Naive B cell (primary cell): ENCODE data around the gene EXOC4. TPM values are rescaled to one million over a fixed set of nuclear protein-coding genes. Genes with fewer than 3 reads are reported as not detected.

Experiments
- ATAC-seq, 2 donors: fragments of 150-1000 bp; cut with Tn5 transposase; 2 replicates each; pipeline ENCODE4 v1.10.0; 2021; ENCODE audit warnings: low read depth in 2 of 2, mild to moderate bottlenecking in 2 of 2, moderate library complexity in 2 of 2
- DNase-seq: peaks from one replicate; pipeline ENCODE4 v3.0.0; 2022
- H3K27ac Mint-ChIP-seq, 6 donors: one replicate each; pipeline ENCODE4 v1.8.0; 2020 to 2022; ENCODE audit warnings: mild to moderate bottlenecking in 6 of 6, mixed read lengths in 6 of 6, moderate library complexity in 5 of 6, inconsistent platforms in 2 of 6
- H3K27me3 Mint-ChIP-seq, 3 donors: one replicate each; pipeline ENCODE4 v1.8.0; 2021 to 2022; ENCODE audit warnings: mixed read lengths in 3 of 3, mild to moderate bottlenecking in 1 of 3
- H3K36me3 Mint-ChIP-seq, 2 donors: one replicate each; pipeline ENCODE4 v1.8.0; 2020 to 2022; ENCODE audit warnings: mixed read lengths in 2 of 2, inconsistent platforms in 1 of 2, mild to moderate bottlenecking in 1 of 2
- H3K4me1 Mint-ChIP-seq, 3 donors: one replicate each; pipeline ENCODE4 v1.8.0; 2020 to 2022; ENCODE audit warnings: mixed read lengths in 3 of 3, inconsistent platforms in 1 of 3, mild to moderate bottlenecking in 1 of 3, moderate library complexity in 1 of 3
- H3K4me3 Mint-ChIP-seq, 8 donors: one replicate each; pipeline ENCODE4 v1.8.0; 2020 to 2022; ENCODE audit warnings: mild to moderate bottlenecking in 8 of 8, mixed read lengths in 8 of 8, moderate library complexity in 8 of 8, inconsistent platforms in 2 of 8
- H3K9me3 Mint-ChIP-seq, 7 donors: one replicate each; pipeline ENCODE4 v1.8.0; 2020 to 2022; ENCODE audit warnings: mixed read lengths in 7 of 7, mild to moderate bottlenecking in 5 of 7, inconsistent platforms in 2 of 7, moderate library complexity in 1 of 7
- polyA plus RNA-seq, 6 donors: library from polyadenylated mRNA; unstranded; fragments of 300-500 nt; fragmentation: Illumina TruSeq; gene quantifications; one replicate each; pipeline ENCODE4 v1.2.3, GENCODE V29; 2021; ENCODE audit warnings: low read depth in 6 of 6

Gene EXOC4
- polyA plus RNA-seq, 6 donors from 2014 or later = 39.9 to 59.7 (median 47.2) TPM

DNA sequence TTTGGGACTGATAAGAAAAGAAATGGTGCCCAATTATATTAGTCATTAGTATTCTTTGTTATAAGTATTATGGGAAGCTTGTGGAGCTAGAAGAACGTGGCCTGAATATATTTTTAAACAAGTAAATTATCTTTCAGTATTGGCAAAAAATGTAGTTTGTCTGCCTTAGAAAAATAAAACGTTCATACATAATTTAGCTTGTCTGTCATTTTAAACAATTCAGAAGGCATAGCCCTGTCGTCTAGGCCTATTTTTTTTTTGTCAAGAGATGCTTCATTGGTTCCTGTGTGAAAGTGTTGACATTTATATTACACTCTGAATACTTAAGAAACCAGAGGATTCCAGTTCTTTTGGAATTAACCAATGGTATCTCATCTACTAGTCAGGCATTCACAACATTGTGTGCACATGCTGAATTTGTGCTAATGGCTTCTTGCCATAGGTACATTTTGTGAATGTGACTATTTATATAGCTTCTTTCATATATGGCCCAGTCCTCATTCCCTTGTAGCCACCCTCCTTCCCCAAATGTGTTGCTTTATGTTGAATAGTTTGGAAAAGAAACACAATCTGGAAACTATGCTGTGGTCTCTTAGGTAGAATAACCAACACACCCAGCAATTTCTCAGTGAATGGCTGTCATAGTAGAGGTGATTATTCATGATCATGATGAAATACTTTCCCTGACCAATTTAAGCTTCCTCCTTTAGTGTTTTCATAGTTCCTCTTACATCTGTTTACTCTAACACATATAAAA, 435.8 kb downstream of the EXOC4 start:
- peaks cover 0 to 17% (median 7%) of the 10 kb centered on the region in 3 donors for H3K4me1 Mint-ChIP-seq
- H3K27me3 Mint-ChIP-seq = no peaks in the 10 kb centered on the region
- DNase-seq = no peak
- peak overlapping the region in 2 of 6 donors; percentile 41 to 51 for H3K27ac Mint-ChIP-seq
- peaks cover 0 to 3% (median 0%) of the 10 kb centered on the region in 7 donors for H3K9me3 Mint-ChIP-seq
- H3K4me3 Mint-ChIP-seq = no peak overlapping the region
- no peak for ATAC-seq
- H3K36me3 Mint-ChIP-seq = peaks cover 0 to 7% of the 10 kb centered on the region in 2 donors

DNA sequence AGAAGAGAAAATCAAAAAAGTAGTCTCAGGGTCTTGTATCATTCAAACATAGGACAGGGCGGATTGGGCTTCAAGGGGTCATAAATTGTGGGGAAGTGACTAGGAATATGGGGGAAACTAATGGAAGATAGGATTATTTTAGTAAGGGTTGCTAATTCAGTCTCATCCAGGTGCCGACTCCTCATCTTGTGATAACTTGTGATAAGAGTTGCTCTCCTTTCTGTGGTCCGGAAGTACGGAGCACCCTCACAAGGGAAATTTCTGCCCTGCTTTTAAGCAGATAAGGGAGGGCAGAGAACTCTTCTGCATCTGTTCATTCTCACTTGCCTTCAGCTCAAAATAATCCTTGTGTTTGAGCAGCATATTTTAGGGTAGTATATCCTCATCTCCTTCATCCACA, 437.9 kb downstream of the EXOC4 start:
- no peaks in the 10 kb centered on the region for H3K27me3 Mint-ChIP-seq
- DNase-seq = no peak
- no peak for ATAC-seq
- no peak overlapping the region for H3K4me3 Mint-ChIP-seq
- H3K27ac Mint-ChIP-seq = peak overlapping the region in 1 of 6 donors; percentile 6
- H3K9me3 Mint-ChIP-seq = peaks cover 0 to 3% (median 0%) of the 10 kb centered on the region in 7 donors
- peaks cover 5 to 17% (median 7%) of the 10 kb centered on the region in 3 donors for H3K4me1 Mint-ChIP-seq
- H3K36me3 Mint-ChIP-seq = peaks cover 0 to 12% of the 10 kb centered on the region in 2 donors

DNA sequence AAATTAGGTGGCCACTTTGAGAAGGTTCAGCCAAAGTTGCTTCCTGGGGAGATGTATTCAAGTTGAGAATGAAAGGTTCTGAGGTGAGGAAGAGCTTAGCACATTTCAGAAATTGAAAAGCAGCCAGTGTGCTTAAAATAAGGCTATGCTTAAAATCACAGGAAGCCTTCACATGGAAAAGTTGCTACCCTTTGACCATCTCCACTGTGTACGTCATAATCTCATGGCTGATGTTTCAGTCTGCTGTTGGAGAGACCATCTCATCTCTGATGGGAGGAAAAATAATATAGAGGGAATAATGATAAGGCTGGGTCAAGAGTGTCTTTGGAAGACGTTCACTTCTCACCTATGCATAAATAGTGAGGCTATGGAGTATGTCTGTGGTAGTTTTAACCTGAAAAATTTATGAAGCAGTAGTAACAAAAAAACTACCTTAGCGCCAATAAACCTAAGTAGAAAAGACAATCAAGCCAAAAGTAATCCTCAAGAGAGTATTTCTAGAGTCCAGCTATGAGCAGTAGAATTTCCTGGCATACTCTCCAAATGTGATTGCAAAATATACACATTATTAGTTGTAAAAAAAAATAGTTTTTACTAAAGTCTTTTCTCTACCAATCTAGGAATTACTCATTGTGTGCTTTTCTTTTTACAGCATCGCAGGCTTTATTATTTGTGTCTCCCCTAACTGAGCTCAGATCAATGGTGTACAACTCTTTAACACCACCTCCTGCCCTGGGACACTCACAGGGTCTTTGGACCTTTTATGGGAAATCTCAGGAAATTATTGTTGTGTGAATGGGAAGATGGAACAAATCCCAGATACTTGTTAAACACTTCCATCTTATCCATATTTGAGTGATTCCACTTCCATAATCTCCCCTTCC, 439.1 kb downstream of the EXOC4 start:
- Mint-ChIP-seq H3K4me3 (no peak overlapping the region), H3K4me1 (peaks cover 5 to 17% (median 7%) of the 10 kb centered on the region in 3 donors), H3K27ac (no peak overlapping the region), H3K27me3 (no peaks in the 10 kb centered on the region), H3K9me3 (no peaks in the 10 kb centered on the region), H3K36me3 (peaks cover 0 to 7% of the 10 kb centered on the region in 2 donors)
- no peak for DNase-seq
- no peak for ATAC-seq

DNA sequence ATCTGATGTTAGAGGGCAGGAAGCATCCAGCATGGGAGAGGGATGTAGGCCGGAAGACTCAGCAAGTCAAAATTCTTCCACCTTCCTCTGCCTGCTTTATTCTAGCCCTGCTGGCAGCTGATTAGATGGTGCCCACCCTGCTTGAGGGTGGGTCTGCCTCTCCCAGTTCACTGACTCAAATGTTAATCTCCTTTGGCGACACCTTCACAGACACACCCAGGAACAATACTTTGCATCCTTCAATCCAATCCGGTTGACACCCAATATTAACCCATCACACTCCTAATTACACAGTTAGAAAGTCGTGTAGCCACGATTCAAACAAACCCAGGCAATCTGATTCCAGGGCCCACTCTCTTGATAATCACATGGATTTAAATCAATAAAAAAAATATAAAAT, 440.4 kb downstream of the EXOC4 start:
- H3K9me3 Mint-ChIP-seq = no peaks in the 10 kb centered on the region
- no peak overlapping the region for H3K4me3 Mint-ChIP-seq
- ATAC-seq (no peak), DNase-seq (no peak)
- H3K4me1 Mint-ChIP-seq = peaks cover 4 to 12% (median 5%) of the 10 kb centered on the region in 3 donors
- no peak overlapping the region for H3K27ac Mint-ChIP-seq
- no peaks in the 10 kb centered on the region for H3K27me3 Mint-ChIP-seq
- H3K36me3 Mint-ChIP-seq = peaks cover 0 to 7% of the 10 kb centered on the region in 2 donors

DNA sequence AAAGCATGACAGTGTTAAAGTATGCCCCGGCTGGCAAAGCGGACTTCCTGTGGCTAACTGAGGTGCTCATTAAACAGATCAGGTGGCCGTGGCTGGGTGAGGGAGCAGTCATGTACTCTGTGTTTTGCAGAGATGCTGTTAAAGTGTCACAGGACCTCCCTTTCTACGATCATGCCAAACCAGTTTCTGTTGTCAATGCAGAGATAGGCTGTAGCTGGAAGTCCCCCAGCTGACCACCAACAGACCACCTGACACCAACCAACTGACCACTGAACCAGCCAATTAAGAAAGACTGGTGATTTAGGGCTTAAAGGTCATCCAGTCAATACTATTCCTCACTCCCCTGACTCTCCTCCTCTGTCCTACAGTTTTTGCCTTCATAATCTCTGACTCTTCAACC, 443.2 kb downstream of the EXOC4 start:
- ATAC-seq (no peak), DNase-seq (no peak)
- Mint-ChIP-seq H3K4me3 (no peak overlapping the region), H3K27me3 (no peaks in the 10 kb centered on the region), H3K4me1 (peaks cover 0 to 5% (median 0%) of the 10 kb centered on the region in 3 donors), H3K27ac (peak overlapping the region in 1 of 6 donors; percentile 71), H3K9me3 (no peaks in the 10 kb centered on the region), H3K36me3 (peaks cover 0 to 7% of the 10 kb centered on the region in 2 donors)

DNA sequence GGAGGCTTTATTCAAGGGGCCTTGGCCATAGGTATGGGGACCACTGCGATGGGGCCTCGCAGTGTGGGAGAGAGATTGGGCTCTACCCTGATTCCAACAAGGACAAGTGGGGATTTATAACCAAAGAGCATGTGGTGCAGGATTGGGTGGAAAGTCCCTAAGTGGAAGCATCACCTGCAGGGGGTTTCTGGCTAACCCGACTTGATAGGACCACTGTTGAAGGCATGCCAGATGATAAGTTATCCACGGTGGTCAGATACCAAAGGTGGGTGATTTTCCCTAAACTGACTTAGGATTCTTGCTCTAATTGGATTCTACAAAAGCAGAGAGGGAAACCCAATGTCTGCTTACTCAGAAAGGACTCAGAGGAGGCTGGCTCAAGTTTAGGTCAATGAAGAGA, 444.7 kb downstream of the EXOC4 start:
- no peak overlapping the region for H3K27ac Mint-ChIP-seq
- peaks cover 0 to 8% of the 10 kb centered on the region in 2 donors for H3K36me3 Mint-ChIP-seq

DNA sequence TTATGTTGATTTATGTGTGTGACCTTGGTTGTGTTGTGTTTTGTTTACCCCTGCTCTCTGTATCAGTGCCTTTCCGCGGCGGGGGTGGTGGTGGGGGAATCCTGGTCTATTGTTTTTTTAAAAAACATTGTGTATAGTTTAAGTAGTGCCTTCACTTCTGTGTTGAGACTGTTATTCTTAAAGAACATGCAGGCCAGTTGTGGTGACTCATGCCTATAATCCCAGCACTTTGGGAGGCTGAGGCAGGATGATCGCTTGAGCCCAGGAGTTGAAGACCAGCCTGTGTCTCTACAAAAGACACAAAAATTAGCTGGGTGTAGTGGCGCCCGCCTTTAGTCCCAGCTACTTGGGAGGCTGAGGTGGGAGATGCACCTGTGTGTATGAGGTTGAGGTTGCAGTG, 445.2 kb downstream of the EXOC4 start:
- DNase-seq (no peak), ATAC-seq (no peak)
- H3K4me1 Mint-ChIP-seq = peaks cover 0 to 5% (median 0%) of the 10 kb centered on the region in 3 donors
- H3K27me3 Mint-ChIP-seq = no peaks in the 10 kb centered on the region
- no peak overlapping the region for H3K27ac Mint-ChIP-seq
- H3K4me3 Mint-ChIP-seq = no peak overlapping the region
- H3K36me3 Mint-ChIP-seq = peaks cover 5 to 13% of the 10 kb centered on the region in 2 donors
- H3K9me3 Mint-ChIP-seq = no peaks in the 10 kb centered on the region

More for the DNA sequence above, 444.7 kb downstream of the EXOC4 start:
- ATAC-seq (no peak), DNase-seq (no peak)
- Mint-ChIP-seq H3K4me3 (no peak overlapping the region), H3K27me3 (no peaks in the 10 kb centered on the region), H3K4me1 (peaks cover 0 to 5% (median 0%) of the 10 kb centered on the region in 3 donors), H3K9me3 (no peaks in the 10 kb centered on the region)

DNA sequence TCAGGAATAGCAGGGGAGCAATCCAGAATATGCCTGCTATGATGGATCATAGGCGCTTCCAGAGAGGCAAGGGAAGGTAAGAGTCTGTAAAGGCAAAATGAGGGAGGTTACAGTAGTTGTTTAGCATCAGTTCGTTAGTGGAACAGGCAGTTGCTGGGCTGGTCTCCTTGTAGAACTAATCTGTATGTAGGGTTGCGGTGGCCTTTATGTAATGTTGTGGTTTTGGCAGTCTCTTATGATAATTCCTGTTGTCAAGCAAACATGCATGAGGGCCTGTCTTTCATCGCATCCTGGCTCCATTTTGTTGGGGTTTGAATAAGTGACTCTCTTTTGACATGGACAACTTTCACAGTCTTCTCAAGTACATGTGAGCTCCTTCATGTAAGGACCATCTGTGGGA, 446.5 kb downstream of the EXOC4 start:
- Mint-ChIP-seq H3K4me1 (peaks cover 0 to 5% (median 0%) of the 10 kb centered on the region in 3 donors), H3K9me3 (no peaks in the 10 kb centered on the region), H3K27ac (no peak overlapping the region), H3K4me3 (no peak overlapping the region), H3K27me3 (no peaks in the 10 kb centered on the region), H3K36me3 (peaks cover 8 to 16% of the 10 kb centered on the region in 2 donors)
- DNase-seq (no peak), ATAC-seq (no peak)

DNA sequence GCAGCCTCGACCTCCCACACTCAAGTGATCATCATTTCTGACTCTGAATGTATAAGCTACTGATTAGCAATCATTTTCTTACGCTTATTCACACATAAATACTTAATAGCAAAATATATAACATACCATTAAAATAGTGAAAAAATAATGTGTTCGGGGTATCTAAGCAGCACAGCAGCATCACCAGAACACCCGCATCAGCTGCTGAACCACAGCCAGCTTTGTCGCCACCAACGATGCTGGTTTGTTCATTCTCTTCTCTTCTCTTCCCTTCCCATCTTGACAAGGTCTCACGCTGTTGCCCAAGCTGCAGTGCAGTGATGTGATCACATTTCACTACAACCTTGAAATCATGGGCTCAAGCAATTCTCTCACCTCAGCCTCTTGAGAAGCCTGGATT, 449.2 kb downstream of the EXOC4 start:
- DNase-seq (no peak), ATAC-seq (no peak)
- Mint-ChIP-seq H3K4me3 (no peak overlapping the region), H3K4me1 (no peaks in the 10 kb centered on the region), H3K9me3 (no peaks in the 10 kb centered on the region), H3K36me3 (peaks cover 8% of the 10 kb centered on the region in 2 donors), H3K27me3 (no peaks in the 10 kb centered on the region), H3K27ac (no peak overlapping the region)

DNA sequence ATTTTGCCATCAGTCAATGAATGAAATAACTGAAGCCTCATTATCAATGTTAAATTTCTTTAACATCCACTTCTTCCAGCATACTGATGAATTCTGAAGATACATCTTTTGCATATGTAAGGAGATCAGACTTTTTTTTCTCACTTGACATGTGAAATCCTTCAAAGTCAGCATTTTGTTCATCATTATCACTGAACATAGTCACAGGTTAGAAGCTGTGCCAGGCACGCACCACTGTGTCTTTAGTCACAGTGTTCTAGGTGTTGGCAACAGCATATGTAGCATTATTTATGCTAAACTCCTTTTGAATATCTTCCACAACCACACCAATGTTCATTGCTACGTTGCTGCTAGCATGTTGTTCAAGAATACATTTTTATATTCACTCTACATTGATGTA, 450.1 kb downstream of the EXOC4 start:
- Mint-ChIP-seq H3K9me3 (no peaks in the 10 kb centered on the region), H3K36me3 (peaks cover 8 to 10% of the 10 kb centered on the region in 2 donors), H3K27ac (no peak overlapping the region), H3K27me3 (no peaks in the 10 kb centered on the region), H3K4me1 (no peaks in the 10 kb centered on the region), H3K4me3 (no peak overlapping the region)
- DNase-seq (no peak), ATAC-seq (no peak)

DNA sequence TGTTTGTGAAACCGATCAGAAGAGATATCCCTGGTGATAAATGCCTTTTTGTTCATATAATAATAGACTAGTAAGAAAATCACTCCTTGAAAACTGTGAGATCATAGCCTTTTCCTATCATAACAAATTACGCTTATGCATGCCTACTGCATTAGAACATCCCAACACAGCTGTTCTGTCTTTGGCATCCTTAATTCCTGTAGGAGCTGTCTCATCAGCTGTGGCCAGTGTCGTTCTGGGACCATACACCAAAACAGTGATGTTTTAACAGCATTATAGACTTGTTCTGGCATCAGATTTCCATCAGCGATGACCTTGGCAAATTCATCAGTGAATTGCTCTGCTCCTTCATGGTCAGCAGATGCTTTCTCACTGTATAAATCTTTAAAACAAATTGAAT, 450.7 kb downstream of the EXOC4 start:
- no peak for ATAC-seq
- H3K9me3 Mint-ChIP-seq = no peaks in the 10 kb centered on the region
- no peaks in the 10 kb centered on the region for H3K27me3 Mint-ChIP-seq
- H3K4me3 Mint-ChIP-seq = no peak overlapping the region
- no peak for DNase-seq
- no peaks in the 10 kb centered on the region for H3K4me1 Mint-ChIP-seq
- H3K36me3 Mint-ChIP-seq = peaks cover 8 to 14% of the 10 kb centered on the region in 2 donors
- no peak overlapping the region for H3K27ac Mint-ChIP-seq

DNA sequence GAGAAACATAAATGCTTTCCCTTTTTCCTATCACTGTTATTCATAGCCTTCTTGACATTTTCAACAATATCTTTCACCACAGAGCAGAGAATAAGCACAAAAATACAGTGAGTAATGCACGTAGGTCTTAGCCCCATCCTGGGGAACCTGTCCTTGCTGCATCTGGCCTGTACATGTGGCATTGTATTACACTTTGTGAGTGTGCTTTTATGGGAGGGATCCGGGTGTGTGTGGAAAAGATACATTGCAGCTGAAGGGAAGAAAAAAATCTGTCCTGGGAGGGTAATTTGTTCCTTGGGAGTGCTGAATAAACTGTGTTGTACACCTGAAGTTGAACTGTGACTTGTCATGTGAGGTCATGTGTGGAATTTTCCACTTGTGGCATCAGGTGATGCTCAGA, 451.6 kb downstream of the EXOC4 start:
- no peaks in the 10 kb centered on the region for H3K4me1 Mint-ChIP-seq
- no peak for ATAC-seq
- H3K36me3 Mint-ChIP-seq = peaks cover 8 to 18% of the 10 kb centered on the region in 2 donors
- no peaks in the 10 kb centered on the region for H3K27me3 Mint-ChIP-seq
- DNase-seq = no peak
- H3K27ac Mint-ChIP-seq = peak overlapping the region in 2 of 6 donors; percentile 31 to 53
- no peaks in the 10 kb centered on the region for H3K9me3 Mint-ChIP-seq
- no peak overlapping the region for H3K4me3 Mint-ChIP-seq

DNA sequence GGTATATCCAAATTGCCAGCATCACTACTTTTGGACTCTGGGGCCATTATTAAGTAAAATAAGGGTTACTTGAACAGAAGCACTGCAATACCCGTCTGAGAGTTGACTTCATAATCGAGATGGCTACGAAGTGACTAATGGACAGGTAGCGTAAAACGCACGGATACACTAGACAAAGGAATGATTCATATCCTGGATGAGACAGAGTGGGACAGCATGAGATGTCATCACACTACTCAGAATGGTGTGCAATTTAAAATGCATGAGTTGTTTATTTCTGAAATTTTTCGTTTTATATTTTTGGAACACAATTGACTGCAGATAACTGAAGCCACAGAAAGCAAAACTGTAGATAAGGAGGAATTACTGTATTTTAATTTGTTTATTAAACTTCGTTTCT, 452.7 kb downstream of the EXOC4 start:
- Mint-ChIP-seq H3K4me1 (no peaks in the 10 kb centered on the region), H3K27ac (no peak overlapping the region), H3K27me3 (no peaks in the 10 kb centered on the region), H3K4me3 (no peak overlapping the region), H3K36me3 (peaks cover 8 to 19% of the 10 kb centered on the region in 2 donors), H3K9me3 (no peaks in the 10 kb centered on the region)
- no peak for ATAC-seq
- no peak for DNase-seq

DNA sequence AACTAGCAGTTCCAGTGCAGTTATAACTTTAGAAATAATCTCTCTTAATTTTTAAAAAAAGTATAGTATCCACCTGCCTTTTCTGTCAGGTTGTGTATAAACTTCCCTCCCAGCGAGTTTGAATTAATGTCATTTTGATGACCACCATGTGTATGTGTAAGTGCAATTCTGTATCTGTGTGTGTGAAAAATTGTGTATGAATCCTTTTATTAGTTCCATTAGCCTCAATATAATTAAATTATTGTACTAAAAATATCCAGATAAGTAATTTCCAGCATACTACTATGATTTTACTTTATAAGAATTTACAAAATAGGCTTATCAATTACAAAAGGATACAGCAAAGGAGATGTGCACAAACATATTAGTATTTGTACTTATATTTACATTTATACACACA, 453.1 kb downstream of the EXOC4 start:
- Mint-ChIP-seq H3K27ac (no peak overlapping the region), H3K4me3 (no peak overlapping the region), H3K4me1 (no peaks in the 10 kb centered on the region), H3K27me3 (no peaks in the 10 kb centered on the region), H3K9me3 (no peaks in the 10 kb centered on the region), H3K36me3 (peaks cover 8 to 22% of the 10 kb centered on the region in 2 donors)
- DNase-seq (no peak), ATAC-seq (no peak)
